Fibroblast of lung (primary cell): Measurements from ENCODE around the gene NUB1. TPM values are rescaled to one million over a fixed set of nuclear protein-coding genes. Genes with fewer than 3 reads are reported as not detected.

Experiments
- DNase-seq, 2 donors: peaks; one replicate each; pipeline versions ENCODE4 v3.0.0 to v3.0.0-alpha.2; 2010; ENCODE audit warnings: low read depth in 2 of 2
- H2AFZ ChIP-seq: 2 replicates; pipeline ENCODE4 v1.5.1; 2012; ENCODE audit warnings: low read length, control low read depth, inconsistent platforms
- H3K27ac ChIP-seq: 2 replicates; pipeline ENCODE4 v1.5.1; 2011; ENCODE audit warnings: low read length, control low read depth; ENCODE audit not compliant: insufficient read depth
- H3K27me3 ChIP-seq: 2 replicates; pipeline ENCODE4 v1.5.1; 2011; ENCODE audit warnings: mild to moderate bottlenecking, low read length; ENCODE audit not compliant: control insufficient read depth, insufficient read depth
- H3K36me3 ChIP-seq: 2 replicates; pipeline ENCODE4 v1.5.1; 2011; ENCODE audit warnings: low read length; ENCODE audit not compliant: control insufficient read depth, insufficient read depth
- H3K4me1 ChIP-seq: 2 replicates; pipeline ENCODE4 v1.5.1; 2011; ENCODE audit warnings: low read length; ENCODE audit not compliant: control insufficient read depth, insufficient read depth; ENCODE audit errors: extremely low read depth
- H3K4me2 ChIP-seq: 2 replicates; pipeline ENCODE4 v1.5.1; 2011; ENCODE audit warnings: low read length, control low read depth; ENCODE audit not compliant: insufficient read depth; ENCODE audit errors: extremely low read depth
- H3K4me3 ChIP-seq, 4 experiments: fragments of 200-600 bp in 1 of 4; sonication (generic) in 1 of 4; replicated peaks in 1 of 4; 2 replicates each; pipeline ENCODE4 v1.5.1; 2011 to 2016; ENCODE audit warnings: low read length in 4 of 4, low read depth in 3 of 4, mild to moderate bottlenecking in 3 of 4, control low read depth in 2 of 4, inconsistent platforms in 1 of 4, mixed read lengths in 1 of 4; ENCODE audit not compliant: insufficient read depth in 1 of 4; ENCODE audit errors: control extremely low read depth in 1 of 4
- H3K79me2 ChIP-seq: 2 replicates; pipeline ENCODE4 v1.5.1; 2012; ENCODE audit warnings: mild to moderate bottlenecking, low read length, inconsistent platforms; ENCODE audit not compliant: control insufficient read depth, insufficient read depth
- H3K9ac ChIP-seq: 2 replicates; pipeline ENCODE4 v1.5.1; 2011; ENCODE audit warnings: mild to moderate bottlenecking, low read length, control low read depth; ENCODE audit not compliant: insufficient read depth
- H3K9me3 ChIP-seq: 2 replicates; pipeline ENCODE4 v1.5.1; 2012; ENCODE audit warnings: low read depth, low read length; ENCODE audit not compliant: control insufficient read depth, insufficient read depth
- H4K20me1 ChIP-seq: 2 replicates; pipeline ENCODE4 v1.5.1; 2011; ENCODE audit warnings: low read length; ENCODE audit not compliant: control insufficient read depth, insufficient read depth; ENCODE audit errors: extremely low read depth
- EZH2 ChIP-seq: IDR thresholded peaks from 2 replicates; pipeline ENCODE4 v1.5.1; 2012; ENCODE audit warnings: low read length, control low read depth, mild to moderate bottlenecking; ENCODE audit errors: missing control alignments
- polyA plus RNA-seq, 2 donors: library from polyadenylated mRNA; depleted of rRNA in 1 of 2; stranded (reverse) in 1 of 2; unstranded in 1 of 2; fragments of >200 nt; gene quantifications; 2 replicates each; pipeline ENCODE4 v1.2.1, GENCODE V29; 2011 to 2012; ENCODE audit warnings: missing spikeins in 1 of 2
- total RNA-seq: library from RNA; depleted of rRNA; stranded (reverse); fragments of >200 nt; gene quantifications from 2 replicates; pipeline ENCODE4 v1.2.1, GENCODE V29; 2014
- TF ChIP-seq, protein P1 (sequence below), 2 donors: IDR thresholded peaks in 1 of 2; conservative IDR thresholded peaks in 1 of 2; 1 replicate in 1 of 2; 2 replicates in 1 of 2; pipeline ENCODE4 v1.5.1; 2011 to 2012; ENCODE audit warnings: low read length in 2 of 2, control low read depth in 1 of 2, inconsistent platforms in 1 of 2, low read depth in 1 of 2, mild to moderate bottlenecking in 1 of 2

NUB1 gene
- total and polyA plus RNA-seq, 2 donors (not counting 1 experiment from before 2014, with no cell fraction given): 44.4 to 77.7 TPM

DNA sequence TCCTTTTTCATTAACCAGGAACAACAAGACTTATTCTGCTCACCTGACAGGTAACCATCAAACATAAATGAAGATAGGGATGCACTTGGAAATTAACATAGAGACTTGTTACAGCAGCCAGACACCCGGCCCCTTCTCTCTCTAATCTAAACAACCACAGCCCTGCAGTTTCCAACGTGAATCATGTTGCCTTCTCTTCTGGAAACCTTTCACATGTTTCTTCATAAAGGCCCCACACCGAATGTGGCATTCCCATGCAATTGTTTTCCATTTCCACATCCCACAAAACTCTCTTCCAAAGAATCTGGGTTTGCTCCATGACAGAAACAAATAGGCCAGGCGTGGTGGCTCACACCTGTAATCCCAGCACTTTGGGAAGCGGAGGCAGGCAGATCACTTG is 83.2 kb downstream of the NUB1 start:
- no peak overlapping the region for H3K4me2 ChIP-seq
- no peaks in the 10 kb centered on the region for H3K79me2 ChIP-seq
- H2AFZ ChIP-seq: no peak overlapping the region
- peak; percentile 45 to 70 for DNase-seq
- no peaks in the 10 kb centered on the region for H3K36me3 ChIP-seq
- no peak overlapping the region for H3K27ac ChIP-seq
- H3K9ac ChIP-seq: no peak overlapping the region
- no peak overlapping the region for H3K4me3 ChIP-seq
- H3K9me3 ChIP-seq: no peaks in the 10 kb centered on the region
- H4K20me1 ChIP-seq: no peaks in the 10 kb centered on the region
- peaks cover 2% of the 10 kb centered on the region for H3K27me3 ChIP-seq
- TF ChIP-seq, protein P1, sequence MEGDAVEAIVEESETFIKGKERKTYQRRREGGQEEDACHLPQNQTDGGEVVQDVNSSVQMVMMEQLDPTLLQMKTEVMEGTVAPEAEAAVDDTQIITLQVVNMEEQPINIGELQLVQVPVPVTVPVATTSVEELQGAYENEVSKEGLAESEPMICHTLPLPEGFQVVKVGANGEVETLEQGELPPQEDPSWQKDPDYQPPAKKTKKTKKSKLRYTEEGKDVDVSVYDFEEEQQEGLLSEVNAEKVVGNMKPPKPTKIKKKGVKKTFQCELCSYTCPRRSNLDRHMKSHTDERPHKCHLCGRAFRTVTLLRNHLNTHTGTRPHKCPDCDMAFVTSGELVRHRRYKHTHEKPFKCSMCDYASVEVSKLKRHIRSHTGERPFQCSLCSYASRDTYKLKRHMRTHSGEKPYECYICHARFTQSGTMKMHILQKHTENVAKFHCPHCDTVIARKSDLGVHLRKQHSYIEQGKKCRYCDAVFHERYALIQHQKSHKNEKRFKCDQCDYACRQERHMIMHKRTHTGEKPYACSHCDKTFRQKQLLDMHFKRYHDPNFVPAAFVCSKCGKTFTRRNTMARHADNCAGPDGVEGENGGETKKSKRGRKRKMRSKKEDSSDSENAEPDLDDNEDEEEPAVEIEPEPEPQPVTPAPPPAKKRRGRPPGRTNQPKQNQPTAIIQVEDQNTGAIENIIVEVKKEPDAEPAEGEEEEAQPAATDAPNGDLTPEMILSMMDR (conservative IDR thresholded peaks at IDR 0.05 in 1 of 2, IDR thresholded peaks at IDR 0.05 in 1 of 2; ENCODE audit: low read depth in 1 of 2, low read length in 2 of 2): no peak
- TF ChIP-seq EZH2: no peak
- peaks cover 16% of the 10 kb centered on the region for H3K4me1 ChIP-seq

DNA sequence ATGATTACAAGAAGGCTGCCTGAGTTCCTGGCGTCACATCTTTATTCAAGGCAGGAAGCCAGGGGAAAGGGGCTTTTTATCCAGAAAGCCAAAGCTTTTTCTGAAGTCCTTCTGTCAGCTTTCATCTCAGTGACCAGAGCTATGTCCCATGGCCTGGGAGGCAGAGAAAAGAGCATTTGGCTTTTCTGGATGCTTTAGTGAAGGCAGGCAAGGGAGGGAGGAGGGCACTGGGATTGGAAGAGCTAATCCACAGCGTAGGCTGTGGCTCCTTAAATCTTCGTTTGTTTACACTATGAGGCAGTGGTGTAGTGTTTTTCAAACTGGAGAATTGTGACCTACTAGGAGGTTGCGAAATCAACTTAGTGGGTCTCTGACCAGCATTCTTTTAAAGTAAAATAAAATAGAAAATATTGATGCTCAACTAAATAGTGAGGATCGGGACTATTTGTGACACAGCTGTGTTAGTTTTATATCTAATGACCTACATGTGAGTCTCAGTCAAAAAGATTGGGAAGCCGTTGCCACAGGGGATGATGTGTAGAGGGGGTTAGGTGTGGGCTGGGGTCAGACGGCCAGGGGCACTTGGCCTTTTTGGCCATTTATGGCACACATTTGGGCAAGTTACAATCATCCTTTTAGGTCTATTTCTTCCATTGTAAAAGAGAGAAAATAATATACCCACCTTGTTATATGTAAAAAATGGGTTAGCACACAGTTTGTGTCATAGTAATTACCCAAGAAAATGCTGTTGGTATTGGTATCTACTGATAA is 84.2 kb downstream of the NUB1 start:
- no peak overlapping the region for H3K4me3 ChIP-seq
- no peaks in the 10 kb centered on the region for H3K9me3 ChIP-seq
- no peak overlapping the region for H2AFZ ChIP-seq
- peak overlapping the region; percentile 37 for H3K27ac ChIP-seq
- no peak overlapping the region for H3K9ac ChIP-seq
- no peaks in the 10 kb centered on the region for H4K20me1 ChIP-seq
- DNase-seq: peak; percentile 77 to 95
- no peaks in the 10 kb centered on the region for H3K36me3 ChIP-seq
- H3K4me1 ChIP-seq: peaks cover 17% of the 10 kb centered on the region
- H3K79me2 ChIP-seq: no peaks in the 10 kb centered on the region
- no peaks in the 10 kb centered on the region for H3K27me3 ChIP-seq
- H3K4me2 ChIP-seq: peak overlapping the region; percentile 10
- TF ChIP-seq, protein P1 (conservative IDR thresholded peaks at IDR 0.05 in 1 of 2, IDR thresholded peaks at IDR 0.05 in 1 of 2; ENCODE audit: low read depth in 1 of 2, low read length in 2 of 2): no peak
- no peak for TF ChIP-seq EZH2

DNA sequence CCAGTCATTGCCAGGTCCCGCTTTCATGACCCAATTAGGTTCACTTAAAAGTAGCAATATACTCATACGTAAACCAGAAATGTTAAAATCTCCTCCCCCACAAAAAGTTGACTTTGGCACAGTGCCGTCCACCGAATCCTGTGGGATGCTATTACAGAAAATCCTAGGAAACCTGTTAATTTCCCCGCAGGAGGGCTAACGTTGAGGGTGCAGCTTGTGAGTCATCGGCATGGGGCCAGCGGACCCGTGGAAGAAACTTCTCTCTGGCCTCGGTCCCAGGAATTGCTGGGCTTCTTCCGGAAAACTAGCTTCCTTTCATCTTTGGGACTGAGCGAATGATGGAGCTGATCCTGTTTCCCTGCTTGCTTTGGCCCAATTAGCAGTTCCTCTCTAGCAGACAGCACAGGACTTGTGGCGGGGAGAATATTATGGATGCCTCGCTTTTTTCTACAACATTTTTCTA is 84.9 kb downstream of the NUB1 start:
- H3K4me2 ChIP-seq: peak overlapping the region; percentile 10

More for the DNA sequence above, 84.9 kb downstream of the NUB1 start:
- Histone ChIP-seq H3K9ac (no peak overlapping the region), H3K4me1 (peaks cover 17% of the 10 kb centered on the region), H3K36me3 (no peaks in the 10 kb centered on the region), H2AFZ (no peak overlapping the region), H3K27ac (peak overlapping the region; percentile 37), H3K27me3 (no peaks in the 10 kb centered on the region), H3K9me3 (no peaks in the 10 kb centered on the region), H3K79me2 (no peaks in the 10 kb centered on the region), H4K20me1 (no peaks in the 10 kb centered on the region), H3K4me3 (no peak overlapping the region)
- peak; percentile 96 to 98 for DNase-seq
- TF ChIP-seq, protein P1 (conservative IDR thresholded peaks at IDR 0.05 in 1 of 2, IDR thresholded peaks at IDR 0.05 in 1 of 2; ENCODE audit: low read depth in 1 of 2, low read length in 2 of 2): no peak
- TF ChIP-seq EZH2: no peak
